Neural progenitor cell (in vitro differentiated cells): ENCODE results near the gene HOXC4. TPM values are rescaled to one million over a fixed set of nuclear protein-coding genes. Genes with fewer than 3 reads are reported as not detected.

Source experiments
- DNase-seq: peaks from one replicate; pipeline ENCODE4 v3.0.0-alpha.2; 2016; ENCODE audit warnings: low spot score
- H2AFZ ChIP-seq: fragments of 200-600 bp; sonication (generic); replicated peaks from 2 replicates; pipeline ENCODE4 v1.6.1; 2016; ENCODE audit warnings: antibody characterized with exemption
- H3F3A ChIP-seq: fragments of 200-600 bp; sonication (generic); 2 replicates; pipeline ENCODE4 v1.6.1; 2016; ENCODE audit warnings: antibody characterized with exemption, low read depth
- H3K27ac ChIP-seq: fragments of 200-600 bp; sonication (generic); 2 replicates; pipeline ENCODE4 v1.5.1; 2016; ENCODE audit warnings: mild to moderate bottlenecking
- H3K27me3 ChIP-seq: fragments of 200-600 bp; sonication (generic); 2 replicates; pipeline ENCODE4 v1.6.1; 2016; ENCODE audit warnings: mild to moderate bottlenecking, moderate library complexity
- H3K36me3 ChIP-seq: fragments of 200-600 bp; sonication (generic); 2 replicates; pipeline ENCODE4 v1.5.1; 2016
- H3K4me1 ChIP-seq: fragments of 200-600 bp; sonication (generic); 2 replicates; pipeline ENCODE4 v1.6.1; 2016; ENCODE audit warnings: mixed run types
- H3K4me2 ChIP-seq: fragments of 200-600 bp; sonication (generic); 2 replicates; pipeline ENCODE4 v1.6.1; 2016
- H3K4me3 ChIP-seq: fragments of 200-600 bp; sonication (generic); 2 replicates; pipeline ENCODE4 v1.5.1; 2016
- H3K79me2 ChIP-seq: fragments of 200-600 bp; sonication (generic); 2 replicates; pipeline ENCODE4 v1.6.1; 2016; ENCODE audit warnings: low read depth
- H3K9ac ChIP-seq: fragments of 200-600 bp; sonication (generic); 2 replicates; pipeline ENCODE4 v1.6.1; 2016
- H3K9me3 ChIP-seq: fragments of 200-600 bp; sonication (generic); 2 replicates; pipeline ENCODE4 v1.5.1; 2016; ENCODE audit warnings: low read depth
- H4K20me1 ChIP-seq: fragments of 200-600 bp; sonication (generic); 2 replicates; pipeline ENCODE4 v1.6.1; 2016; ENCODE audit warnings: low read depth
- H3K27ac Mint-ChIP-seq: 3 replicates; pipeline ENCODE4 v1.8.0; 2021; ENCODE audit warnings: mixed read lengths
- H3K27me3 Mint-ChIP-seq: 2 replicates; pipeline ENCODE4 v1.8.0; 2022; ENCODE audit warnings: low read depth, mild to moderate bottlenecking, inconsistent platforms, moderate library complexity, mixed read lengths; ENCODE audit not compliant: insufficient read depth
- H3K36me3 Mint-ChIP-seq: 3 replicates; pipeline ENCODE4 v1.8.0; 2021; ENCODE audit warnings: mixed read lengths
- H3K4me1 Mint-ChIP-seq: 3 replicates; pipeline ENCODE4 v1.8.0; 2021; ENCODE audit warnings: mixed read lengths
- H3K4me3 Mint-ChIP-seq: 3 replicates; pipeline ENCODE4 v1.8.0; 2021; ENCODE audit warnings: mild to moderate bottlenecking, moderate library complexity, mixed read lengths
- H3K9me3 Mint-ChIP-seq: 3 replicates; pipeline ENCODE4 v1.8.0; 2020; ENCODE audit warnings: mixed read lengths
- EZH2 ChIP-seq: fragments of 200-600 bp; sonication (generic); IDR thresholded peaks from 2 replicates; pipeline ENCODE4 v1.6.1; 2017; ENCODE audit warnings: antibody characterized with exemption, mild to moderate bottlenecking, moderate library complexity
- EZH2phosphoT487 ChIP-seq: fragments of 200-600 bp; sonication (generic); IDR thresholded peaks from 2 replicates; pipeline ENCODE4 v1.6.1; 2017; ENCODE audit warnings: antibody characterized with exemption
- total RNA-seq: library from RNA; depleted of rRNA; stranded (reverse); fragments of >200 nt; gene quantifications from 2 replicates; pipeline ENCODE4 v1.2.3, GENCODE V29; 2015; ENCODE audit warnings: low replicate concordance
- TF ChIP-seq, protein P1 (sequence below): fragments of 200-600 bp; sonication (generic); IDR thresholded peaks from 2 replicates; pipeline ENCODE4 v1.5.1; 2017; ENCODE audit warnings: antibody characterized with exemption, mild to moderate bottlenecking

HOXC4 gene
- not detected in 2 replicates for total RNA-seq

DNA sequence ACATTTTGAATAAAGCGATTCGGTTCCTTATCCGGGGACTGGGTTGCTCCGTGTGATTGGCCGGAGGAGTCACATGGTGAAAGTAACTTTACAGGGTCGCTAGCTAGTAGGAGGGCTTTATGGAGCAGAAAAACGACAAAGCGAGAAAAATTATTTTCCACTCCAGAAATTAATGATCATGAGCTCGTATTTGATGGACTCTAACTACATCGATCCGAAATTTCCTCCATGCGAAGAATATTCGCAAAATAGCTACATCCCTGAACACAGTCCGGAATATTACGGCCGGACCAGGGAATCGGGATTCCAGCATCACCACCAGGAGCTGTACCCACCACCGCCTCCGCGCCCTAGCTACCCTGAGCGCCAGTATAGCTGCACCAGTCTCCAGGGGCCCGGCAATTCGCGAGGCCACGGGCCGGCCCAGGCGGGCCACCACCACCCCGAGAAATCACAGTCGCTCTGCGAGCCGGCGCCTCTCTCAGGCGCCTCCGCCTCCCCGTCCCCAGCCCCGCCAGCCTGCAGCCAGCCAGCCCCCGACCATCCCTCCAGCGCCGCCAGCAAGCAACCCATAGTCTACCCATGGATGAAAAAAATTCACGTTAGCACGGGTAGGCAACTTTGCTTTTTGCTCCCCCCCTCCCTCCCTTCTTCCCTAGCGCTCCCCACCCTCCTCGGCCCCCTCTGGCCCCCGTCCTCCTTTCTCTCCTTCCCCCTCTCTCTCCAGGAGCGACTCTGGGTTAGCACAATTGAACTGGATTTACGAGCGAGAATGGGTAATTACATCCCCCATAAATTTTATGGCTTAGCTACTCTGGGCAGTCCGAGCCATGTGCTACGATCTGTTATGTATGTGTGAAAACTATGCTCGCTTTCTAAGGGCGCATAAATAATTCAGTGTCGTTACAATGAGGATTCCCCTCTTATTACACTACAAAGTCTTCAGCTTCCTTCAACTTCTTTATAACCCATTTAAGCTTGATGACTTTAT is at the start of gene HOXC4:
TSS of gene HOXC4 (plus strand) at position 85 of the 991 bp plus-strand sequence. CDS start at position 173, 88 bp downstream.
- Histone ChIP-seq H3K4me2 (peak within 1 kb of the TSS; percentile 53), H3K79me2 (no peaks in the 10 kb centered on the region), H3K9ac (no peak within 1 kb of the TSS), H3K4me3 (peak within 1 kb of the TSS; percentile 25), H3F3A (no peaks in the 10 kb centered on the region), H3K9me3 (no peaks in the 10 kb centered on the region), H2AFZ (no peak within 1 kb of the TSS), H3K4me1 (peaks cover 7% of the 10 kb centered on the region), H3K27ac (no peak within 1 kb of the TSS), H3K27me3 (peaks cover 100% of the 10 kb centered on the region), H3K36me3 (no peaks in the 10 kb centered on the region), H4K20me1 (peaks cover 71% of the 10 kb centered on the region)
- Mint-ChIP-seq H3K27ac (no peak within 1 kb of the TSS), H3K4me3 (peak within 1 kb of the TSS; percentile 57), H3K4me1 (no peaks in the 10 kb centered on the region), H3K27me3 (peaks cover 92% of the 10 kb centered on the region), H3K9me3 (peaks cover 7% of the 10 kb centered on the region), H3K36me3 (no peaks in the 10 kb centered on the region)
- DNase-seq: no peak
- TF ChIP-seq, protein P1, sequence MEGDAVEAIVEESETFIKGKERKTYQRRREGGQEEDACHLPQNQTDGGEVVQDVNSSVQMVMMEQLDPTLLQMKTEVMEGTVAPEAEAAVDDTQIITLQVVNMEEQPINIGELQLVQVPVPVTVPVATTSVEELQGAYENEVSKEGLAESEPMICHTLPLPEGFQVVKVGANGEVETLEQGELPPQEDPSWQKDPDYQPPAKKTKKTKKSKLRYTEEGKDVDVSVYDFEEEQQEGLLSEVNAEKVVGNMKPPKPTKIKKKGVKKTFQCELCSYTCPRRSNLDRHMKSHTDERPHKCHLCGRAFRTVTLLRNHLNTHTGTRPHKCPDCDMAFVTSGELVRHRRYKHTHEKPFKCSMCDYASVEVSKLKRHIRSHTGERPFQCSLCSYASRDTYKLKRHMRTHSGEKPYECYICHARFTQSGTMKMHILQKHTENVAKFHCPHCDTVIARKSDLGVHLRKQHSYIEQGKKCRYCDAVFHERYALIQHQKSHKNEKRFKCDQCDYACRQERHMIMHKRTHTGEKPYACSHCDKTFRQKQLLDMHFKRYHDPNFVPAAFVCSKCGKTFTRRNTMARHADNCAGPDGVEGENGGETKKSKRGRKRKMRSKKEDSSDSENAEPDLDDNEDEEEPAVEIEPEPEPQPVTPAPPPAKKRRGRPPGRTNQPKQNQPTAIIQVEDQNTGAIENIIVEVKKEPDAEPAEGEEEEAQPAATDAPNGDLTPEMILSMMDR: no peak
- peak; percentile 92 for TF ChIP-seq EZH2
- TF ChIP-seq EZH2phosphoT487: peak; percentile 76

DNA sequence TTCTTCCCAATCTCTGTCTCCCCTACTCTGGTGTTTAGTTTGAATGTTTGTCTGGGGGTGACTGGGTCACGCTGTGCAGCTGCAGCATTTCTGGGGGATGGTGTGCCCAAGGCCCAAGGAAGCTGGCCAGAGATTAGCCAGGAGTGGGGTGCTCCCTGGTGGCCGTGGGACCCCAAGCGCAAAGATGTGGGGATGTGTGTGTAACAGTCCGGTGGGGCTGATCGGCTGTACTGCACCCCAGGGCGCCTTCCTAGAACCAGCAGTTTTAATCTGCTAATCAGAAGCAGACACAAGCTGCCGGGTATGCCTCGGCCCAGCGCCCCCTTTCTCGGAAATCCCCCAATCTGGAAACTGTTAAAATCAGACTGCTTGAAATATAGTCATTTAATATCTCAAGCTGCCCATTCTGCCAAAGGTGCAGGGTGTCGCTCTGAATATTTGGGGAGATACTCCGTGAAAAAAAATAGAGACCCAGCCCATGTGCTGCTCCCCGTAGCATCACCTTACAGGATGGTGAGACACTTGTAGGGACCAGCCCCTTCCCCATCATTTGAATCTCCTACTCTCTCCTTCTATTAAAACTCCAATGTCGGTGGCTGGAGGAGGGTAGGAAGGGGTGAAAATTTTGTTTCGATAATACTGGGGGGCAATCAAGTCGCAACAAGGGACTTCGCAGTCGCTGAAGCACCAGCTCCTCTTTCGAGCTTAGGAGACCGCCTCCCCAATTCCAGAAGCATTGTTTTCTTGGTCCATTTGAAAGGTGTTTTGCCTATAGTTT is 49.4 kb upstream of the HOXC4 start:
- no peak overlapping the region for H2AFZ ChIP-seq
- no peak overlapping the region for H3K4me3 ChIP-seq
- no peak overlapping the region for H3K27ac ChIP-seq
- Mint-ChIP-seq H3K36me3 (no peaks in the 10 kb centered on the region), H3K27me3 (peaks cover 94% of the 10 kb centered on the region), H3K9me3 (no peaks in the 10 kb centered on the region), H3K27ac (no peak overlapping the region), H3K4me1 (peaks cover 4% of the 10 kb centered on the region), H3K4me3 (no peak overlapping the region)
- no peaks in the 10 kb centered on the region for H3F3A ChIP-seq
- no peak overlapping the region for H3K9ac ChIP-seq
- no peak overlapping the region for H3K4me2 ChIP-seq
- no peaks in the 10 kb centered on the region for H3K79me2 ChIP-seq
- no peaks in the 10 kb centered on the region for H3K9me3 ChIP-seq
- H4K20me1 ChIP-seq: peaks cover 84% of the 10 kb centered on the region
- DNase-seq: no peak
- no peak for TF ChIP-seq EZH2phosphoT487
- no peak for TF ChIP-seq EZH2
- TF ChIP-seq, protein P1: no peak
- H3K36me3 ChIP-seq: no peaks in the 10 kb centered on the region
- no peaks in the 10 kb centered on the region for H3K4me1 ChIP-seq
- H3K27me3 ChIP-seq: peaks cover 100% of the 10 kb centered on the region

DNA sequence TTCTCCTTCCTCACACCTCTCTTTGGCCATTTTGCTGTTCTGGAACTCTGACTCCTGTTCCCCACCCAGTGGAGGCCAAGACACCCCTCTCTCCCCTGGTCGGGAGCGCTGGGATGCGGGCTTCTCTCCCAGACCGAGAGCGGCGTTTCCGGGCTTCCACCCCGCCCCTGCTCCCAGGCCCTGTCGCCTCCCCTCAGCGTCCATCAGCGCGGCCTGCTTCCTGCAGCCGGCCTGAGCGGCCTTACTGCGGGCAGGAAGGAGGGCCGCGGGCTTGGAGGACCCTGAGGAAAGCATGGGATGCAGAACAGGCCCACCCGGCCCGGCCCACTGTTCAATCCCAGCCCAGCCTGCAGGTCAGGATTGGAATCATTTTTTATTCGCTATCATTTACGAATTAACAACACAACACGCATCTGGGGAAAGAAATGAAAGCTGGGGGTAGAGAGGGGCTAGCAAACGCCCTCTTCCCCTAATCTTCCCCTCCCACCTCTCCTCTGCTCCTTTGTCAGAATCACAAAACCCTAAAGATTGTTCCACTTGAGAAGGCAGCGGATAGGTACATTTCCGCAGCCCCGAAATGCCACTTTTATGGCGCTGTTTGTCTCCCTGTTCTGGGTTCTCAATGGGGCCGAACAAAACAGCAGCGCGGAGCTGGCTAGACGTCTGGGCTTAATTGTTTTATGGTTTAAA is 48.6 kb upstream of the HOXC4 start:
- Histone ChIP-seq H3K9ac (no peak overlapping the region), H3F3A (no peaks in the 10 kb centered on the region), H3K79me2 (no peaks in the 10 kb centered on the region), H3K27me3 (peaks cover 100% of the 10 kb centered on the region), H3K27ac (no peak overlapping the region), H2AFZ (no peak overlapping the region), H3K4me3 (no peak overlapping the region), H3K9me3 (no peaks in the 10 kb centered on the region), H3K4me2 (no peak overlapping the region), H3K36me3 (no peaks in the 10 kb centered on the region), H3K4me1 (no peaks in the 10 kb centered on the region), H4K20me1 (peaks cover 86% of the 10 kb centered on the region)
- Mint-ChIP-seq H3K27me3 (peaks cover 94% of the 10 kb centered on the region), H3K9me3 (no peaks in the 10 kb centered on the region), H3K36me3 (no peaks in the 10 kb centered on the region), H3K27ac (no peak overlapping the region), H3K4me3 (no peak overlapping the region), H3K4me1 (peaks cover 4% of the 10 kb centered on the region)
- DNase-seq: peak; percentile 57
- TF ChIP-seq EZH2phosphoT487 (peak; percentile 82), EZH2 (peak; percentile 84)
- TF ChIP-seq, protein P1: no peak
